Measurements from ENCODE around the gene CREBBP. TPM values are rescaled to one million over a fixed set of nuclear protein-coding genes. Genes with fewer than 3 reads are reported as not detected.
A peak's percentile ranks its signal among the peaks of the same experiment; 100 is the strongest.
"Not testable (repeated sequence)": the region's sequence is repeated elsewhere in the genome, so short reads cannot be mapped to it uniquely, and the experiment has no call there.

CREBBP gene
- total RNA-seq: 109 TPM

DNA sequence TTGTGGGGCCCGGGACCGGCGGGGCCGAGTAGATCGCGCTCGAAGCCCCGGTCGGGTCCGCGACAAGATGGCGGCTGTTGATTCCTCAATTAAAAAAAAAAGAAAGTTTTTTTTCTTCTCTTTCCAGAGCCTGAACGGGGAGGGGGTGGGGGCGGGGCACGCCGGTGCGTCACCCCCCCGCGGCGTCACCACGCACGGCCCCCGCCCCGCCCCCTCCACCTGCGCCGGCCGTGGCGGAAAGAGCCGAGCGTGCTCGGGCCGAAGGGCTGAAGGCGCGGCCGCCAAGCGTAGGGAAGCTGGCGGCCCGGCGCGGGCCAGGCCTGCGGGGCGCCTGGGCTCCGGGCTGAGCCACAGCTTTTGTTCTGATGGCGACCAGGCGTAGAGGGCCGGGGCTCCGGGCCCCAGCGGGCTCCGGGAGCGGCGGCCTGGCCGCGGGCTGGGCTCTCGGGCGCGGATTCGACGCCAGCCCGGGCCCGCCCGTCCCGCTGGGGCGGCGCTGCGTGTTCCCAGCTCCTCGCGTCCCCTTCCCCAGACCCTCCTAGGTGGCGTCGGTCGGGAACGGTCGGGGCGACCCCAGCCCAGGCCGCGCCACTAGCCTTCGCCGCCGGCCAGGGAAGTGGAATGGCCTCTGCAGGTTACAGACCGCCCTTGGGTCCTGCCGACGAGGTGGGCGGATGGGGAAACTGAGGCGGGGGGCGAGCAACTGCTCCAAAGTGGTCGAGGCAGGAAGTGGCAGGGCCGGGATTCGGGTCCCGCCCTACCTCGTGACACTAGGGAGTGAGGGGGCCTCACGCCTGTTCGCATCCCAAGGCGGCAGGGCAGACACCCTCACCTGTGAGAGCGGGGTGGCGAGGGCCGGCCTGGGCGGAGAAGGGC, at the start of gene CREBBP:
Gene CREBBP, minus strand, starts transcription at position 91 of the 876 bp plus-strand sequence. CDS start 797 bp downstream, outside the sequence.
- Histone ChIP-seq H3K27me3 (ENCODE audit: insufficient read depth, low read length) (no peaks in the 10 kb centered on the region), H3K4me3 (ENCODE audit: low read length) (peak within 1 kb of the TSS; percentile 71), H3K4me1 (ENCODE audit: insufficient read depth, low read length) (peaks cover 37% of the 10 kb centered on the region), H3K9me3 (ENCODE audit: low read depth, low read length) (no peaks in the 10 kb centered on the region)

DNA sequence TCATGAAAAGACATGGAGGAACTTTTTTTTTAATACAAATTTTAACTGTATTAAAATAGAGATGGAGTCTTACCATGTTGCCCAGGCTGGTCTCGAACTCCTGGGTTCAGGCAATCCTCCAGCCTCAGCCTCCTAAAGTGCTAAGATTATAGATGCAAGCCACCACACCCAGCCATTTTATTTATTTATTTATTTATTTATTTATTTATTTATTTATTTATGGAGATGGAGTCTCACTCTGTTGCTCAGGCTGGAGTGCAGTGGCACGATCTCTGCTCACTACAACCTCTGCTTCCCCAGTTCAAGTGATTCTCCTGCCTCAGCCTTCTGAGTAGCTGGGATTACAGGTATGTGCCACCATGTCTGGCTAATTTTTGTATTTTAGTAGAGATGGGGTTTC, 46.6 kb upstream of the CREBBP start:
- H3K4me1 ChIP-seq (ENCODE audit: insufficient read depth, low read length); H3K27me3 ChIP-seq (ENCODE audit: insufficient read depth, low read length); H3K4me3 ChIP-seq (ENCODE audit: low read length); H3K9me3 ChIP-seq (ENCODE audit: low read depth, low read length): not testable (repeated sequence)

DNA sequence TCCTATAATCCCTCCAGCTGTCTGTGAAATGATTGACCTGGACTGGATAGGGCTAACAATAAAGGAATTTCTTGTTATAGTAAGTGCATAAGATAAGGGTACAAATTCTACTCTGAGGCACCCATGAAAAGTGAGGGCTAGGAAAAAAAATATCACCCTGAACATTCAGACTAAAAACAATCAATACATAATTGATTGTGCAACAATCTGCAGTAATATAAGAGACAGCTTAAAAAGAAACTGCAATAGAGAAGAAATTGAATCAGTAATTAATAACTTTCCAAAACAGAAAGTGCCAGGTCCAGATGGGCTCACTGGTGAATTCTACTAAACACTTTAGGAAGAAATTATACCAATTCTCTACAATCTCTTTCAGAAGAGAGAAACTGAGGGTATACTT, 44.2 kb upstream of the CREBBP start:
- Histone ChIP-seq H3K4me3 (ENCODE audit: low read length) (no peak overlapping the region), H3K9me3 (ENCODE audit: low read depth, low read length) (no peaks in the 10 kb centered on the region), H3K27me3 (ENCODE audit: insufficient read depth, low read length) (no peaks in the 10 kb centered on the region), H3K4me1 (ENCODE audit: insufficient read depth, low read length) (no peaks in the 10 kb centered on the region)

DNA sequence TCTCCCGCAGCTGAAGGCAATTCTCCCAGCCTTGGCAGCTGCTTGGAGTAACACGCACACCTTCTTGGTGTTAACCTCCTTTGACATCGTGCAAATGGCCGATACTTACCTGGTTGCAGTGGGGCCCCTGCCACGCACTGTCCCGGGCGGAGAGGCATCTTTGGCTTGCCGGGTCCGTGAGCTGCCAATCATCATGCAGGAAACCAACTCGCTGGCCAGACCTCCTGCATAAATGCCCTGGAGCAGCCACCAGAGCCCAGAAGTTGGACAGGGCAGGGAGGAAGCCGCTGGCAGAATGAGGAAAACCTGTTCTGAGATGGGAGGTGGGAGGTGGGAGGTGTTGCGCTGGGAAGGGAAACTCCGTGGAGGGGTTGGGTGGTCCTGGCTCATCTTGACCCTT, 41.7 kb upstream of the CREBBP start:
- no peaks in the 10 kb centered on the region for H3K27me3 ChIP-seq (ENCODE audit: insufficient read depth, low read length)
- no peaks in the 10 kb centered on the region for H3K4me1 ChIP-seq (ENCODE audit: insufficient read depth, low read length)
- H3K4me3 ChIP-seq (ENCODE audit: low read length): no peak overlapping the region
- H3K9me3 ChIP-seq (ENCODE audit: low read depth, low read length): no peaks in the 10 kb centered on the region

DNA sequence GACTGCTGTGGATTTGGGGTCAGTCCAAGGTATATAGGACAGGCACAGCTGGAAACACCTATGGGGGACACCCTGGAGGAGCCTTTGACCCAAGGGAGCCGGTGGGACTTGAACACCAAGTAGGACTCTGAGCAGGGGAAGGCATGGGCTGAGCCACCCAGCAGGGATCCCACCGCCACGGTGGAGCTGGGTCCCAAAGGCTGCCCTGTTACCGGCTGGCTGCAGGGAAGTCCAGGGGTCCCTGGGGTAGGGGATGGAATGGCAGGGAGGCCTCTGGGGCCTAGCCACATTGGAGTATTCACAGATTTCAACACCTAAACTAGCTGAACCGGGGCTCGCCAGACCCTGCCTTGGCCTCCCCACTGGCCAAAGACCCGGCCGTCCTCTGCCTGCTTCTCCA, 39.7 kb upstream of the CREBBP start:
- Histone ChIP-seq H3K4me3 (ENCODE audit: low read length) (no peak overlapping the region), H3K27me3 (ENCODE audit: insufficient read depth, low read length) (no peaks in the 10 kb centered on the region), H3K4me1 (ENCODE audit: insufficient read depth, low read length) (no peaks in the 10 kb centered on the region), H3K9me3 (ENCODE audit: low read depth, low read length) (no peaks in the 10 kb centered on the region)

DNA sequence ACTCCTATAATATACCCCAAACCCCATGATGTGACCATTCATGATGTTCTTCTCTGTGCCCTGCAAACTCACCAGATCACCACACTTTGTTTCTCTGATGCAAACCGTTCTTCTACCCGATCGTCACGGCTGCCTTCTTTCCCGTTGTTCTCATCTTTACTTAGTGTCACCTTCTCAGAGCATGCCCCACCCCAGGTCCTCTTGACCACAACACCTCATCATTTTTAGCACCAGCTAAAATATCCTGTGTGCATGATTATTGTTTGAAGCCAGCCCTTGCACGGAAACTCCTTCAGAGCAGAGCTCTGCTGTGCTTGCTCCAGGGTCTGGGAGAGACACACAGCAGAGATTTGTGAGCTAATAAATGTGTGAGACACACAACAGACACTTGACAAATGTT, 38.9 kb upstream of the CREBBP start:
- Histone ChIP-seq H3K4me3 (ENCODE audit: low read length) (no peak overlapping the region), H3K4me1 (ENCODE audit: insufficient read depth, low read length) (no peaks in the 10 kb centered on the region), H3K9me3 (ENCODE audit: low read depth, low read length) (no peaks in the 10 kb centered on the region), H3K27me3 (ENCODE audit: insufficient read depth, low read length) (no peaks in the 10 kb centered on the region)

DNA sequence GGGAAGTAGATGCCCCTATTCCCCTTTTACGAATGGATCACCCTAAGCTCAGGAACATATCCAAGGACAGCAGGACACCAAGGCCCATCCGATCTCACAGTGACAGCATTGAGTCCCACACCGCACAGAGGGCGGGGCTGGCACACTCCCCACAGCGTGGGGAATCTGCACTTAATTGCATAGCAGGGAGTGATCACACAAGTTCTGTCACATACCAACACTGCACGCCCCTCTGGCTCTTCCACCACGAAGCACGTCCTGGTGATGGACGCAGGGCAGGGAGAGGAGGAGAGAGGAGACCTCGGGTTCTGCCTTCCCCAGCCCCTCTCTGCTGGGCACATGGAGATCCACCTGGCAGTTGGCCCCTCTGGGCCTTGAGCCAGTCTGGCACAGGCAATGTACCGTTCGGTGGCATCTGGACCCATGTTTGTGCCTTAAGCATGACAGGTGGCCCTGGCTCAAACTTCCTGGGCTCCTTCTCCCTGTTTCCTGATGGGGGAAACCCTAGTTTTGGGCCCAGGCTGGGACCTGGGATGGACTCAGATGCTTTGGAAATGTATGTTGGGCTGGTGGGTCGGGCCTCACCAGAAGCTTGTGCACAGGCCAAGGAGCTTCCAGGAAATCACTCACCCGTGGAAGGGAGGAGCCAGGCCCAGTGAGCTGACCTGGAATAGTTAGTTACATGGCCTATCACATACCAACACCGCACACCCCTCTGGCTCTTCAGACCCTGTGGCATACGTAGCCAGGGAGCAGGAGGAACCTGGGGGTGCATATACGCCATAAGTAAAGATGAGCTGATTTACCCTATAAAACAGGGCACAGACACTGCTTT, 35.1 kb upstream of the CREBBP start:
- Histone ChIP-seq H3K4me3 (ENCODE audit: low read length) (no peak overlapping the region), H3K9me3 (ENCODE audit: low read depth, low read length) (no peaks in the 10 kb centered on the region), H3K27me3 (ENCODE audit: insufficient read depth, low read length) (no peaks in the 10 kb centered on the region), H3K4me1 (ENCODE audit: insufficient read depth, low read length) (no peaks in the 10 kb centered on the region)

DNA sequence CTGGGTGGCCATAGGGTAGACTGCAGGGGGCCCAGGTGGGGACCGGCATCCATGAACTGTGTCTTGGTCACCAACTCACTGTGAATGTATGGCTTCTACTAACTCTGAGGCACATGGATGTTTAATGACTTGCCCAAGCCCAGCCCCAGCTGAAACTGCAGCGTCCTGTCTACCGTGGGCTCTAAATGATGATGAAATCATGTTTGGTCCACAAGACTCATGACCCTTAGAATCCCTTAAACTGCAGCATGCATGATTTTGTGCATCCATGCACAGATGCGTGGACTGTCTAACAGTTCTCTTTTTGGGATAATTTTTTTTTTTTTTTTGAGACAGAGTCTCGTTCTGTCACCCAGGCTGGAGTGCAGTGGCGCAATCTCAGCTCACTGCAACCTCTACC, 32.4 kb upstream of the CREBBP start:
- H3K4me3 ChIP-seq (ENCODE audit: low read length): no peak overlapping the region
- no peaks in the 10 kb centered on the region for H3K27me3 ChIP-seq (ENCODE audit: insufficient read depth, low read length)
- no peaks in the 10 kb centered on the region for H3K4me1 ChIP-seq (ENCODE audit: insufficient read depth, low read length)
- H3K9me3 ChIP-seq (ENCODE audit: low read depth, low read length): no peaks in the 10 kb centered on the region

DNA sequence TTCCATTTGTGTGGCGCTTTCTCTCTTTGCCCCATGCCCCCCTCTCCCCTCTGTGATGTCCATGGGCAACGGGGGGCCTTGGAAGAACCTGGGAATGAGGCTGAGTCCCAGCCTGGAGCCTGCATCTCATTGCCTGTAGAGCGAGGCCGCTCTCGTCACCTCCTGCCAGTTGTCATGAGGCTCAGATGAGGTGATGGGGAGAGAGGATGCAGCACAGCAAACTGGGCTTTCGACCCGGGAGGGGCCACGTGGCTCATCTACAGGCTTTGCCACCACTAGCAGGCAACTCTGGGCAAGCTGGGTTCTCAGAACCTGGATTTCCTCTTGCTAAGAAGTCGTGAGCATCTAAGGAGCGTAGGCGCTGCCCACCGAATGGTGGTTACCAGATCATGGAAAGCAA, 31.9 kb upstream of the CREBBP start:
- no peaks in the 10 kb centered on the region for H3K4me1 ChIP-seq (ENCODE audit: insufficient read depth, low read length)
- no peaks in the 10 kb centered on the region for H3K27me3 ChIP-seq (ENCODE audit: insufficient read depth, low read length)
- no peak overlapping the region for H3K4me3 ChIP-seq (ENCODE audit: low read length)
- no peaks in the 10 kb centered on the region for H3K9me3 ChIP-seq (ENCODE audit: low read depth, low read length)

DNA sequence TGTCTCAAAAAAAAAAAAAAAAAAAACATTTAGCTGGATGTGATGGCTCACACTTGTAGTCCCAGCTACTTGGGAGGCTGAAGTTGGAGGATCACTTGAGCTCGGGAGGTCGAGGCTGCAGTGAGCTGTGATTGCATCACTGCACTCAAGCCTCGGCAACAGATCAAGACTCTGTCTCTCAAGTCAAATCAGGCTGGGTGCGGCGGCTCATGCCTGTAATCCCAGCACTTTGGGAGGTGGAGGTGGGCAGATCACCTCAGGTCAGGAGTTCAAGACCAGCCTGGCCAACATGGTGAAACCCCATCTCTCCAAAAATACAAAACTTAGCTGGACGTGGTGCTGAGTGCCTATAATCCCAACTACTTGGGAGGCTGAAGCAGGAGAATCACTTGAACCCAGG, 31.2 kb upstream of the CREBBP start:
- not testable (repeated sequence) for H3K4me3 ChIP-seq (ENCODE audit: low read length); H3K27me3 ChIP-seq (ENCODE audit: insufficient read depth, low read length); H3K4me1 ChIP-seq (ENCODE audit: insufficient read depth, low read length); H3K9me3 ChIP-seq (ENCODE audit: low read depth, low read length)

DNA sequence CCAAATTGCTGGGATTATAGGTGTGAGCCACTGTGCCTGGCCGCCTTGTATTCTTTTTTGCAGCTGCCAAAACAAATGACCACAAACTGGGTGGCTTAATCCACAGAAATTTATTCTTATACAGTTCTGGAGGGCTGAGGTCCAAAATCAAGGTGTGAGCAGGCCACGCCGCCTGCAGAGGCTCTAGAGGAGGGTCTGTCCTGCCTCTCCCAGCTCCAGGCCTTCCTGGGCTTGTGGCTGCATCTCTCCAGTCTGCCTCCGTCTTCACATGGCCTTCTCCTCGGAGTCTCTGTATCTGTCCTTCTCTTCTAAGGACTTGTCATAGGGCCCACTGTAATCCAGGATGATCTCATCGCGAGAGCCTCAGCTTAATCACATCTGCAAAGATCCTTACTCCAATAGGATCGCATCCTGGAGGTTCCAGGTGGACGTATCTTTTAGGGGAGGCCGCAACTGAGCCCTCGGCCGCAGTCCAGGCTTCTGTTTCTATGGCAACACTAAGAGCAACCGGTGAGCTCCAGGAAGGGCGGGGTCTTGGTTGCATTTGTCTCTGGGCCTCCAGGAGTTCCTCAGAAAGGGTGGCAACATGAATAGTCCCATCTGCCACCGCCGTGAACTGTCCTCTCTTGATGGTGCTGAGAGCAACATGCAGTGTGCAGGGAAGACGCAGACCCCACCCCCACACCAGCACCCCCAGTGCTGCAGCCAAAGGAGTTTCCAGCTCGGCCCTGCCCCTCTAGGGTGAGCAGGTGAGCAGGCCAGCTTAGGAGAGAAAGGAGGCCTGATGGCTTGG, 29.5 kb upstream of the CREBBP start:
- H3K9me3 ChIP-seq (ENCODE audit: low read depth, low read length): no peaks in the 10 kb centered on the region

DNA sequence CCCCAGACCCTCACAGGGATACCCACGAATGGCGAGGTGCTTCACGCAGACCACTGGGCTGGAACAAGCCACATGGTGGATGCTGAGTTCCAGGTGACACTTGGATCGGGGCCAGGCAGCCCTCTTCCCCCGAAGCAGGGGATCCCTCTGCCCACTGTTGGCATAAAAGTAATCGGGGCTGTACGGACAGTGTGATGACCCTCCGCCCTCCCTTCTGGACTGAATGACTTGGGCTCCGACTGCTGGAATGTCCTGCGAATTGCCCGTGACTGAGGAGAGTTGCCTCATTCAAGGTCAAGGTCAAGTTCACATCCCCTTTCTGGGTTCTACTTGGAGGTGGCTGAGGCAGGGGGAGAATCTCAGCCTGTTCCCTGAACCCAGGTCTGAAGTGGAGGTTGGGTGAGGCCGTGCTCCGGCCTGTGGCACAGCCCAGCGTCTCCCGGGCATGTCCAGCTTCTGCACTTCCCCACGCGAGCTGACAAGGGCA, 28.5 kb upstream of the CREBBP start:
- Histone ChIP-seq H3K4me1 (ENCODE audit: insufficient read depth, low read length) (no peaks in the 10 kb centered on the region), H3K27me3 (ENCODE audit: insufficient read depth, low read length) (no peaks in the 10 kb centered on the region), H3K4me3 (ENCODE audit: low read length) (no peak overlapping the region), H3K9me3 (ENCODE audit: low read depth, low read length) (no peaks in the 10 kb centered on the region)

More for the DNA sequence above, 29.5 kb upstream of the CREBBP start:
- Histone ChIP-seq H3K27me3 (ENCODE audit: insufficient read depth, low read length) (no peaks in the 10 kb centered on the region), H3K4me1 (ENCODE audit: insufficient read depth, low read length) (no peaks in the 10 kb centered on the region), H3K4me3 (ENCODE audit: low read length) (no peak overlapping the region)

DNA sequence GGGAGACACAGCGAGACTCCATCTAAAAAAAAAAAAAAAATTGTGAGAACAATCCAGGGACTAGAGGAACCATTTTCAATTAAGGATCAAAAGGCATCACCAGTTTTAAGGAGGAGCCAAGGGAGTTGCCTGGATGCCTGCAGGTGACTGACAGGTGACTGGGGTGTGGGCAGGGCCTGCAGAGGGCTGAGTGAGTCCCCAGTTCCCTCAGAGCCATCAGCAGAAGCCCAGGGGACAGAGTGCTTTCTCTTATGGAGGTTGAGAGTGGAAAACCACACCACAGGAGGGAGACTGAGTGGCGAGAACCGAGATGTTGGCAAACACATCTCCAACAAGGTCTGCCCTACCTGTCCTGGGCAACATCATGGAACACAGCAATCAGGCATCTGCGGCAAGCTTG, 27.1 kb upstream of the CREBBP start:
- H3K27me3 ChIP-seq (ENCODE audit: insufficient read depth, low read length): no peaks in the 10 kb centered on the region
- H3K4me1 ChIP-seq (ENCODE audit: insufficient read depth, low read length): peaks cover 5% of the 10 kb centered on the region

DNA sequence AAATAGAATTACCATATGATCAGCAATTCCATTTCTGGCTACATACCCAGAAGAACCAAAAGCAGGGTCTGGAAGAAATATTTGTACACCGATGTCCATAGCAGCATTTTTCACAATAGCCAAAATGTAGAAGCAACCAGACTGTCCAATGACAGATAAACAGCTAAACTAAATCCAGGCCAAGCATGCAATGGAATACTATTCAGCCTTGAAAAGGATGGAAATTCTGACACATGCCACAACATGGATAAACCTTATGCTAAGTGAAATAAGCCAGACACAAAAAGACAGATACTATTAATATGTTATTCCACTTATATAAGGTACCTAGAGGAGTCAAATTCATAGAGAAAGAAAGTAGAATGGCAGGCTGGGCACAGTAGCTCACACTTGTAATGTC, 25.9 kb upstream of the CREBBP start:
- H3K9me3 ChIP-seq (ENCODE audit: low read depth, low read length): no peaks in the 10 kb centered on the region
- H3K27me3 ChIP-seq (ENCODE audit: insufficient read depth, low read length): no peaks in the 10 kb centered on the region
- no peak overlapping the region for H3K4me3 ChIP-seq (ENCODE audit: low read length)
- H3K4me1 ChIP-seq (ENCODE audit: insufficient read depth, low read length): peaks cover 5% of the 10 kb centered on the region

More for the DNA sequence above, 27.1 kb upstream of the CREBBP start:
- no peaks in the 10 kb centered on the region for H3K9me3 ChIP-seq (ENCODE audit: low read depth, low read length)
- no peak overlapping the region for H3K4me3 ChIP-seq (ENCODE audit: low read length)

DNA sequence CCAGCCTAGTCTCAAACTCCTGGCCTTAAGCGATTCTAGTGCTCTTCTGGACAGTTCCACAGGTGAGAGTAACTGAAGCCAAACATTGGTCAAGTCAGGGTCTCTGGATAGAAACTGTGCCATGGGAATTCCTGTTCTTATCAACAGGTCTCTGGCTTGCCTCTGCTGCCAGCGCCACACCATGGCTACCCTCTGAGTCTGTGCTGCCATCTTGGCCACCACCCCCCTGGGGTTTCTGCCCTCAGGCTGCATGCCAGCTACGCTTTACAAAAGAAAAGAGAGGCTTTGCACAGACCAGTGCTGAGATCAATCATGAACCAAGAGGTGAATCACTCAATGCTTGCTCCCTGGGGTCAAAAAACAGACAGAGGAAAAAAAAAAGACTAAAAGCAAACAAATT, 24.4 kb upstream of the CREBBP start:
- no peaks in the 10 kb centered on the region for H3K27me3 ChIP-seq (ENCODE audit: insufficient read depth, low read length)
- no peak overlapping the region for H3K4me3 ChIP-seq (ENCODE audit: low read length)
- no peaks in the 10 kb centered on the region for H3K9me3 ChIP-seq (ENCODE audit: low read depth, low read length)
- H3K4me1 ChIP-seq (ENCODE audit: insufficient read depth, low read length): peaks cover 5% of the 10 kb centered on the region

All from mononuclear cell (primary cell).